ENCODE results near the gene FOXA1.

The FOXA1 gene

DNA sequence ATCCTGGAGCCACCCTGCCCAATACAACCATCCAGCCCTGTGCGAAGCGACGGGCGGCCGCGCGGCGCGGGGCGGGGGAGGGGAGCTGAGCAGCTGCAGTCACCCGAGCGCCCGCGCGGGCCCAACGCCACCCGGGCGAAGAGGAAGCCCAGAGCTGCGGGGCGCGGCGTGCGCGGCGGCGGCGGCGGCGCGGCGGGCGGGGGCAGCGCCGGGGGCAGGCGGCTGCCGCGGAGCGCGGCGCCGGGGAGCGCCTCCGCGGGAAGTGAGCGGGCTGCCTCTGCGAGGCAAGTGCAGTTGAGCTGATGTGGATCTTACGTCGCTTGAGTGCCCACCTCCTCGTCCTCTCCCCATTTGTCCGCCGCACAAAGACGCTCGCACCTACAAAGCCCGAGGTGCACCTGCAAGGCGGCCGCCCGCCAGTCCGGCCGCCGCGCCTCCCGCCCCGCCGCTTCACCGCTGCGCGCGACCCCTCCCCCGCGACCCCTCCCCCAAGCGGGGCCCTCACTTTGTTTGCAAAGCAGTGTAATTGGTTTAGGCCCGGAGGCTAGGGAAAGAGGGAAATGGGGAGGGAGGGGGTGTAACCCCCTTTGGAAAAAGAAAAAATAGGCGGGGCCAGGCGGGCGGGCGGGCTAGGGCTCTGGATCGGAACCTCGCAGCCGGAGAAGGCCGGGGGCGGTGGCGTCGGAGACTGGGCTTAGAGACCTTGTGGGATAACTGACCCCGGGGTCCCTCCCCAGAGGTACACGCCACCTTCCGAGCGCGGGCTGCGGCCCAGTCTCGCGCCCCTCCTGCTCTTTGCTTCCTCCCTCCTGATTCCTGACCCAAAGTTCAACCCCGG lies at the start of gene FOXA1, which contains the start of gene TTC6:
Gene FOXA1 (minus strand): TSS at position 279 of the 838 bp plus-strand sequence. CDS start 277 bp downstream, at position 2.
Gene TTC6 (plus strand): TSS at position 659 of the 838 bp plus-strand sequence. CDS start 26,436 bp downstream, outside the sequence.
- DNase-seq = no peak

DNA sequence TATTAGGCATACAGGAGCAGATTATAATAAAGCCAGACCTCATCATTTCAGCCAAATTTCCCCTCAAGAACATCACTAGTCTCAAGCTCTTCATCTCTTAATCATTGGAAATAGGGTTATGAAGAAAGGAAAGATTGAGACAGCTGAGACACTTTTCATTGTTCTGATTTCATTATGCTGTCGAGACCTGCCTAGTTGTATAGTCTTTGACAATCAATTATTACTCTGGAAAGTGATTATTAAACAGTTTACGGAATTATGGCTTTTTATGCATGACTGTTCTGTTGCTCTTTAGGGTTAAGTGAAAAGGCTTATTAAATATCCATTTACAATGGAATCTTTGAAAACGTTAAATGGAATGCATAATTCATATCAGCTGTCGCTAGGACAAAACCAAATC lies 48.7 kb upstream of the FOXA1 start:
- DNase-seq = no peak

DNA sequence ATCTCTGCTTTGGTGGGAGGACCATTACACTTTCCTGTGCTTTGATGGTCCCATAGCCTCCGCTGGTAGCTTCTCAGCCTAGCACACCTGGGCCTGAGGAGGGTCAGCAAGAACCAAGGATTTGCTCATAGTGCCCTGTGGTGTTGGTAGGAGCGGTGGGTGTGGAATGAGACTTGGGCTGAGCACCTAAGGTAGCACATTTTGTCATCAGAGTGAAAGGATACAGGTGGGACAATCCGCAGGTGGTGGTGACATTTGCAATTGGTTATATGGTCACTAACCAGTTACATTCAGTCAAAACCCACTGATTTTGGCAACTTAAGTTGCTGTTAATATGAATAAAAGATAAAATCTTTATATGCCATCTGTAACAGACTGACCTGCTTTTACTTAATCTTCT lies 47.1 kb upstream of the FOXA1 start:
- no peak for DNase-seq

DNA sequence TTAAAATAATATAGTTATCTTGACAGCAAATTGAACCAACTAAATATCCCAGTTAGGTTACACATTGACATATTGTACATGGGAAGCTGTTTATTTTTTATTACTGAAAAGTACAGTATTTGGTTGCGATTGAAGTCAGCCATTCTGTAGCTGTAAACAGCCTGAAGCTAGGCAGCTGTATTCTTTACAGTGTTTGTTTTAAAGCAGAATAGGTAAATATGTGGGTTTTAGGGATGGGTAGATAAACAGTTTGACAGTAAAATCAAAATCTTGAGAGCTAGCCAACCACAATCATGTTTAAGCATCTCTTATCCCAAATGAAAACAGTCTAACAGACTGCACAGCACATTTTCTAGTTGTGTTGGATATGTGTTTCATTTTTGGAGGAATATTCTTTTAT lies 46.1 kb upstream of the FOXA1 start:
- DNase-seq = no peak

DNA sequence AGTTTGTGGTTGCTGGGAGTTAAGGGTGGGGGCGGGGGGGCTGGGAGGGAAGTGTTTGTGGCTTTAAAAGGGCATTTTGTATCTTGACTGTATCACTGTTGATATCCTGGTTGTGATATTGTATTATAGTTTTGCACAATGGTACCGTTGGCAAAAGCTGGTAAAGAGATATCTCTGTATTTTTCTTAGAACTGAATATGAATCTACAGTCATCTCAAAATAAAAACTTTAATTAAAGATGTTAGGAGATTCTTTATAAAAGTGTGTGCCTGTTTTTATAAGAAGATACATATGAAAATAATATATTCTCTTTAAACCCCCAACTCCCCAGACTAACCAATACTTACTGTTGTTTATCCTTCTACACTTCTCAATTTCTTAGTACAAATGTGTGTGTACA lies 43.5 kb upstream of the FOXA1 start:
- DNase-seq = no peak

DNA sequence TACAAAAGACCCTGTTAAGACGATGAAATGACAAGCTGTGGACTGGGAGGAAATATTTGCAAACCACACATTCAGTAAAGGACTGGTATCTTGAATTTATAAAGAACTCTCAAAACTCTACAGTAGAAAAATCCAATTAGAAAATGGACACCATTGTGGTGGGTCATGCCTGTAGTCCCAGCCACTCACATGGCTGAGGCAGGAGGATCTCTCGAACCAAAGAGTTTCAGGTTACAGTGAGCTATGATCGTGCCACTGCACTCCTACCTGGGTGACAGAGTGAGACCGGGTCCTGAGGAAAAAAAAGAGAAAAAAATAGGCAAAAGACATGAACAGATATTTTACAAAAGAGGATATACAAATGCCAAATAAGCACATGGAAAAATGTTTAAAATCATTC lies 42.3 kb upstream of the FOXA1 start:
- DNase-seq = no peak

DNA sequence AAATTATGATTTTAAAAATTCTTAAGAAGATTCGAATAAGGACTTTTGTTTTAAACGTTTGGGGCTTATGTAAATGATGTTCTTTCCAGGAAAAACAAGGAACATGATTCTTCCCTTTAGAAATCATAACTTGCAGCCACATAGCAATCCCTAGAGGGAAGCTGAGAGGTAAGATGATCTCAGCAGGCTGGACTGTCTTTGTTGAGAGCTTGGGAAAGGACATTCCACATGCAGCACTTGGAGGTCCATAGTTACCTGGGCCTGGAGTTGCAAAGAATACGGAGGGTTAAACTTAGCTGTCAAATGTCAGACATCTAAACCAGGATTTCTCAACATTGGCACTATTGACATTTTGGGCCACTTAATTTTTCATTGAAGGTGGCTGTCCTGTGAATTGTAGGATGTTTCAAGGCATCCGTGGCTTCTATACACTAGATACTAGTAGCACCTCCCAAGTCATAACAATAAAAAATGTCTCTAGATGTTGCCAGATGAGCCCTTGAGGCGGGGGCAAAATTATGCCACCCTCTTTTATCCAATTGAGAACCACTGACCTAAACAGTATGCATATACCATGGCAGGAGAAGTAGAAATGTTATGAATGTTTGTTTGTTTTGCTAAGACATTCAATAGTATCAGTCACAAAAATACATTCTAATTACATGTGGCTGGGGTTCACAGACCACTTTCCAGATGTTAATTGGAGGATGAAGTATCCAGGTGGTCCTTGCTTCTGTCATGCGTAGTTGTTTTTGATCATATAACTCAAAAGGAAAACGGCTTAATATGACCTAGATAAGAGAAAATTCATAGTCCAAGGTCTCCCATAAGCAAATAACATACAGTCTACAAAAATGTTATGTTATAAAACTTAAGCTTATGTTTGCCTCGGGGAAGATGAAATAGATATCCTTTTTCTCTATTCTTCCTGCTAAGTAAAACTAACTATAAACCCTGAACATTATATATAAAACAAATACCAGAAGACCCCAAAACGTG lies 30.8 kb upstream of the FOXA1 start:
- no peak for DNase-seq

DNA sequence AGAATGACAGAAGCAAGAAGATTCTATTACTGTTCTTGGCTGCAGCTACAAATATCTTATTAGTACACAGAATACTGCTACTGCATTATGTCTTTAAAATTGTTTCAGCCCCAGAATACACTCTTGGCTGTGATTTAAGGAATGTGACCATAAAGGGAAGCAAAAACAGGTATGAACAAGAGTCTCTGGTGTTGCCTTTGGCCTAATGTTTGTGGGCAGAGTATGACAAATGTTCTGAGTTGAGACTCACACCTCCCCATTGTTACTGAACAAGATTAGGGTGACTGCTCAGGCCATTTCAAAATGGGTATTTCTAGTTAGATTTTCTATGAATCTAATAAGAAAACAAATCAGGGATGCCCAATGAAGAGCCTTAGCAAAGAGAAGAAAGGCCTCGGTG lies 28.9 kb upstream of the FOXA1 start:
- no peak for DNase-seq

DNA sequence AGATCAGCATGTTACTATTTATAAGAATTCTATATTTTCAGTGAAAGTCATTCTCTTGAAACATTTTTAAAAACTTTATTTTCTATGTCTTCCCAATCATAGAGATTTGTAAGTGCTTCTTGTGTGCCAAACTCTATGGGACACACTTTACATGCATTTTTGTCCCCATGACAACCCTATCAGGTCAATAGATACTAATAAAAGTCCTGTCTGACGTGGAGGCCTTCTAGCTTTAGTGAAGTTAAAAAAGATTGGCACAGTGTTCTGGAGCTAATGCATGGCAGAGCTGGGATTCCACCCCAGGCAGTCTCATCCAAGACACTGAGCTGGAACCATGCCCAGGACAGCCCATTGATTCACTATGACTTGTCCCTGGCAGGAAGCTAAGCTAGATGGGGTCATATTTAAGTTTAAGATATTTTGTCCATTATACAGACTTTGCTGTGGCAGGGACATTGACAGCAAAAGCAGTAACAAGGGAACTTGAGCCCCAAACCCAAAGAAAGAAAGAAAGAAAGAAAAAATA lies 28.4 kb upstream of the FOXA1 start:
- DNase-seq = no peak

DNA sequence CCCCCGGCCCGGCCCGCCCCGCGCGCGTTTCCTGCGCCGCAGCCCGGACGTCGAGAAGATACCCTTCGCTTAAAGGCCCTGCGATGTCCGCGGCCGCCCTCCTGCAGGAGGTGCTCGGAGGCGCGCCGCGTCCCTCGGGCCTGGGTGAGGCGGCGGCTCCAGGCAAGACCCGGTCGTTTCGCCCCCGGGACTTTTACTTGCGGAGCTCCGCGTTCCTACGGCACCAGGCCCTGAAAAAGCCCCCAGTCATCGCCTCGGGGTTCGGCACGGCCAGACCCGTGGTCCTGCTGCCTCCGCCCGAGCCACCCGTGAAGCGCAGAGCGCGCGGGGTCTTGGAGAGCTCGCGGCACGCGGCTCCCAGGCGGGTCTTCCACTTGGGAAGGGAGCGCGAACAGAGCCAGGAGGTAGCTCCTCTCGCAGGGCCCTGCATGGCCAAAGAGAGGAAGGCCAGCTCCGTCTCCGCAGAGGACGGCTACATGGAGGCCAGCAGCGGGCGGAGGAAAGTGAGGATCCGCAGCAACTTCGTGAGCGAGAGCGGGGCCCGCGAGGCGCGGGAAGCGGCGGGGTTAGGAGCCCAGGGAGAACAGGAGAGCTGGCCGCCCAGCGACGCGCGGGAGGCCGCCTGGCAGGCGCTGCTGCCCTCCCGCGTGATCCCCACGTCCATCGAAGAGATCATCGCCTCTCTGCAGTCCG lies 27.3 kb upstream of the FOXA1 start:
- DNase-seq = no peak

DNA sequence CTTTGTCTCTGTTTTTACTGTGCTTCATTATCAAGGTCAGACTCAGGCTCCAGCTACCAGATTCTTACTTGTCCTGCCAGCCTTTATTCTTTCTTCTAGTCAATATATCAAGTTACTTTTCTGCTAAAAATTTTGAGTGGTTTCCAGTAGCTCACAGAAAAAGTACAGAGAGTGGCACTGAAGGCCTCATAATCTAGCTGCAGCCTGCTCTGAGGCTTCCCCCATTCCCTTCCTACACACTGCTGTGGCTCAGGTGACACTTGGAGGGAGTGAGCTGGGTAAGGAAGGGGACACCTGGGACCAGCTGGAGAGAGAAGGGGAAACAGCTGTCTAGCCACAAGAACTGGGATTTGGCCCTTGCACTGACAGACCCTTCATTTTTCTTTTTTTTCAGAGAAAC lies 25.8 kb upstream of the FOXA1 start:
- no peak for DNase-seq

DNA sequence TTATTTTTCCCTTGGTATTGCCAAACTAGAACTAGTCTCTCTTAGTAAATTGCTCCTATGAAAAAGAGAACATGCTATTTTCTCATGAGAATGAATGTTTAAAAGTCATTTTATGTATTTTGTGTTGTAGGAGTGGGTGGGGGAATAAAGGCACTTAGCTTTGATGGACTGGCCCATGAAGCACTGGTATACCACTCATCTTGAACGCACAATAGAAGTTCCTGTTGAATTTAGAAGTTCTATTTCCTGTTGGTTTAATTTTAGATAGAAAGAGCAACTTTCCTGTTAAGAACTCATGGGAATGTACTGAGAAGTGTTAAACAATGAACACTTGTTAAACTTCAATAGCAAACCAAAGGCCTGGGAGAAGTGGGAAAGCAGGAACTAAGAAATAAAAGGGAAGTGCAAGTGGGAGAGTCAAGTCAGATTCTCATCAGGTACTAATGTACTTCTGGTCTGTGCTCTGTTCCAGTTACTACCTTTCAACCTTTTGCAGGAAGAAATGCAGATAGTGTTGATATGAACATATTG lies 23.5 kb upstream of the FOXA1 start:
- DNase-seq = no peak

DNA sequence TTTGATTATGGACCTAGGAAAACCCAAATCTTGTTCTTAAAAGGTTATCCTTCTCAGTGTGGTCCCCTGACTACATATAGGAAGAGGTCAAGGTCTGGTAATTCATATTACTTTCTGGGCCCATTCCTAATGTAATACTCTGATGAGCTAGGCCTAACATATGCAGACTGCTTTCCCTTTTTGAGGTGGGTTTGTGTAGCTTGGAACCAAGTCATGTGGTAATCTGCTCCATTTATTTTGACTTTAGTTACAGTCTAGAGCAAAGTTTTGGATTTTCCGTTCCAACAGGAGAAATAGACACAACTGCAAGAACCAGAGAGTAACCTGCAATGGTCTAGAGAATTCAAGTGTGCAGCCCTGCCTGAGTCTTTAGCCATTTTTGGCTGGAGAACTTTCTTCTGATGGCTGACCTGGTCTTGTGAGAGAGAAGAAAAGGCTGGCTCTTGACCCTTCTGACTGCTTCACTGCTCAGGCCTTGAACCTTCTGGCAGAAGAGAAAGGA lies 22.9 kb upstream of the FOXA1 start:
- no peak for DNase-seq

DNA sequence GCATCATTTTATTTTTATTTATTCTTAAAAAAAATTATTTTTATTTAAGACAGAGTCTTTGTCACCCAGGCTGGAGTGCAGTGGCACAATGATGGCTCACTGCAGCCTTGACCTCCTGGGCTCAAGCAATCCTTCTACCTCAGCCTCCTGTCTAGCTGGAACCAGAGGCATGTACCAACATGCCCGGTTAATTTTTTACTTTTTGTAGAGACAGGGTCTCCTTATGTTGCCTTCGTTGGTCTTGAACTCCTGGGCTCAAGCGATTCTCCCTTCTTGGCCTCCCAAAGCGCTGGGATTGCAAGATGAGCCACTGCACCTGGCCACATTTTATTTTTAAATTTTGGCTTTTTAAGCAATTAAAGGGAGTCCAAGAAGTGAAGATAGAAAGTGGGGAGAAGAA lies 21.8 kb upstream of the FOXA1 start:
- no peak for DNase-seq

DNA sequence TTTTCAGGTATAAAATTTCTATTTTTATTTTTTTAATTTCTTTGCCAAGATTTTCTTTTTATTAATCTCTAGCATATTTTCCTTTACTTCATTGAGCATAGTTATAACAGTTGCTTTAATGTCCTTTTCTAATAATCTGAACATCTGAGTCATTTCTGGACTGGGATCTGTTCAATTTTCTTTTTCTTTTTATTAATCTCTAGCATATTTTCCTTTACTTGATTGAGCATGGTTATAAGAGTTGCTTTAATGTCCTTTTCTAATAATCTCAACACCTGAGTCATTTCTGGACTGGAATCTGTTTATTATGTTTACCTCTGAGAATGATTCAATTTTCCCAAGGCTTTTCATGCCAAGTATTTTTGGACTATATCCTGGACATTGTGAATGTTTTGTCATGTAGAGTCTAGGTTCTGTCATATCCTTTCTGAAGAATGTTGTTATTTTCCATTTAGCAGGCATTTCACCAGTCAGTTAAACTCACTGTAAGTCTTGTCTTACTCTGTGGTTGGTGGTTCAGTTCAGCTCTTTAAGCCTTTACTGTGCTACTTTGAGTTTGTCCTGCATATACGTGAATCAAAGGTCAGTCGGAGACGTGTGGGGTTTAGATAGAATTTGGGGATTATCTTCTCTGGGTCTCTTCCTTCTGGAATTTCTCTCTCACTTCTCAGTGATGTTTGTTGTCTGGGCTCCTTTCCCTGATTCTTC lies 20.7 kb upstream of the FOXA1 start:
- DNase-seq = no peak

DNA sequence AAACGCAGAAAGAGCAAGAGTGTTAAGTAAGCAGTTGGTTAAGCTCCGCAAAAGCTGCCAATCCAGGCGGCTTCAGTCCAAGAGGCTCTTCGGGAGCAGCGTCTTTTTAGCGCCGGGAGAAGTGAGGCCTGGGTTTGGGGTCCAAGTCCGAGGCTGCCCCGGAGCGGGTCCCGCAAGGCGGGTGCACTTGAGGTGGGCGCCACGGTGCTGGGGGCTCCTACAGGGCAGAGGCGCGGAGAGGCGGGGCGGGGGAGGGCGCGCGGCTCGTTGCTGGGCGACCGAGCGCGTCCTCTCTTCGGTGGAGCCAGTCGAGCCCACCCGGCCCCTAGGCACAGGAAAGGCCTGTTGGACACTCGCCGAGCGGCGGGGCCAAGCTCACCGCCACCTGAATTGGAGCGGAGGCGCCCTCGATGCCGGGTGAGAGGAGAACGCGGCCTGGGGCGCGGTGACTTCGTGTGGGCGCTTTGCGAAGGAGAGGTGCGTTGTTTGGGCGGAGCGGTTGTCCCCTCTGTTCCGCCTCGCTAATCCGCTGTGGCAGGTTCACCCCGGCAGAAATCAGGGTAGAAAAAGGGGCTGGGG lies 16.0 kb upstream of the FOXA1 start:
- DNase-seq = no peak

DNA sequence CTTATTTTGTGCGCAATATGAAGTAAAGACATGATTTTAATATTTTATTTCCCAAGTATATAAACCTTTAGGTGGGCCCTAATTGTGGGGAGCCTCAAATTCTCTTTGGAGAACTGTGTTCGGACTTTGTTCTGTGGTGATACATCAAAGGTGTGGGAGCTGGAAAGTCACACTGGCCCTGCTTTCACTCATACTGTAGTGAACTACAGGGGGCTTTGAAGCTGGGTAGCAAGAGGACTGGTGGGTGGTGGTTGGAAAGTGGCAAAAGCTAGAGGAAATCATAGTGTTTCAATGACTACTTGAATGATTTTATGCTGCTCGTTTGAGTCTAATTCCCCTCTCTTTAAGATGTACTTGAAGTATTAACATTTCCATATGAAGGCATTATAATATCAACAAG lies 13.6 kb upstream of the FOXA1 start:
- no peak for DNase-seq

DNA sequence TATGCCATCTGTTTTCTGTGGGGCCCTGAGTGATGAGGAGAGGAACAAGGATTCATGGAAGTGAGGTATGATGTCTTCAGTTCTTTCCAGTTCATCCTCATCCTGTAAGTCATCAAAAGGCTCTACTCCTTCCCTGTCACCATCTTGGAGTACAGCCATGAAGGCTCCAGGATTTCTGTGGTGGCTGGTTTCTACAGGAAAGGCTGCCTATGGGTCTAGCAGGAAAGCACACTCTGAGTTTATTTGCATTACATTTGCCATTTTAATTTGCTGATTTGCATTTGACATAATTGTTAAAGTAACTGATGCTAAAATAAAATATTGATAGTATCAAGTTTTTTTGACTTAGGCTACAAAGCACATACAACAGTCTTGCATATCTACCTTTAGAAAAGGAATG lies 11.6 kb upstream of the FOXA1 start:
- DNase-seq = no peak

DNA sequence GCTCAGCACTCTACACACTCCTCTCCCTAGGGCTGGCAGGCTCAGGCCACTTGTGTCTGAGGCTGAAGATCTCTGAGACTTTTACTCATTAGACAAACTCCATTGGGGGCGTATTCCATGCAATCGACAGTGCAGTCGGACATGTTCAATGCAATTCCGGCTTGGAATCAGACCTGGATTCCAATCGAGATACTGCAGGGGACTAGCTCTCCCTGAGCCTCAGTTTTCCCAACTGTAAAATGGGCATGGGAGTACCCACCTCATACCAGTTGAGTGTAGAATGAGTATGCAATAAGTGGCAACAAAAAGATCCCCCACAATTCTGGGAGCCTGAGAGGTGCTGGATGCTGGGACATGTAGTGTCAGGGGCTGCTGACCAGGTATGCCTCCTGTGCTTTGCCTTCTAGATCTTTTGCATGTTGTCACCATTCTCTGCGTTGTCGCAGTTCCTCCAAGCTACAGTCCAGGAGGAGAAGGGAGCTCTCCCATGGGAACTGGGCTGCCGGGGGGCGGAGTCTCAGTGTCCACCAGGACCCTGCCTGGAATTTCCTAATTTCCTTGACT lies 8.7 kb upstream of the FOXA1 start:
- DNase-seq = no peak

DNA sequence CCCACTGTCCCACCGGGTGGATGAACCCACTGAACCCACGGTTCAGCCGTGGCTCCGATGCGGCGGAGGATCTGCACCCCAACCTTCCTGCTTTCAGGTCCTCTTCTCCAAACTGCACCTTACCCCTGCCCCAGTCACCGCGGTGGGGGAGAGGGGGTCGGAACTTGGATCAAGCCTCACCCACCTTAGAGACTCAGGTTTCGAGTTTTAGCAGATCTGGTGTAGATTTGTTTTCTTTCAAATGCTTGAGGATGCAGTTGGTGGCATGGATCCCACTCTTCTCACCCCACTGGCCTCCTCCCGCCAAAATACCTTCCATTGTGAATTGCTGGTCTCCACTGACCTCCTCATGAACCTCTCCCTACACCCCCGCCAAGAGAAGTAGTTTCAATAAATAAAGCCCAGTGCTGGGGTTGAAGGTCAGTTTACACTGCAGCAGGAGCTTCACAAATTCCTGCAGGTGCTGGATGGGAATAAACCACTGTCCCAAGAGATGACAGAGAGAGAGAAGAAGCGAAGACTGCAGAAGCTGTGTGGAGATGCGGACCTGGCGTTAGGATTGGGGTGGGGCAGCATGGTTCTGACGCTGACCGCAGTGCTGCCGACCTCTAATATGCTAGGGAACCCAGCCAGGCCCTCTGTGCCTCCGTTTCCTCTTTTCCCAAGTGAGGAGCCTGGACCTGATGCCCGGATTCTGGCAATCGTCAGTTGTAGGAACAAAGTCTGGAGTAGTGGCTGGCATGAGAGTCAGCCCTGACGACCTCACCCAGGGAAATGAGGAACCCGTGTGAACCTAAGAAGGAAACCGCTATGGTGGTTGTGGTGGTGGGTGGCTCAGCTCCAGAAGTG lies 7.8 kb upstream of the FOXA1 start:
- DNase-seq = no peak
